Measurements from ENCODE around the gene MTFR1L.

GRCh38 chr1:25831569-25832196, 11.9 kb downstream of the MTFR1L start:
- TF ChIP-seq CTCF (conservative IDR thresholded peaks at IDR 0.05 in 1 of 2, IDR thresholded peaks at IDR 0.05 in 1 of 2; ENCODE audit: low read depth in 1 of 2, low read length in 2 of 2) (no peak), EZH2 (IDR thresholded peaks at IDR 0.05; ENCODE audit: low read length, missing control alignments) (no peak)
